Activated B cell treated with CpG ODN at 0.5 μM for 24 hours (primary cell): ENCODE data around the gene UQCRHL. TPM values are rescaled to one million over a fixed set of nuclear protein-coding genes. Genes with fewer than 3 reads are reported as not detected.

Experiments used
- ATAC-seq: fragments of 200-7000 bp; cut with Tn5 transposase; one replicate; pipeline ENCODE4 v1.10.0; 2021; ENCODE audit warnings: low read depth, mild to moderate bottlenecking, moderate library complexity
- CTCF ChIA-PET: fragments of 350-600 bp; sonication (Branson Sonifier 250); formaldehyde crosslinking; loops from one replicate; lab custom pipeline; 2021; ENCODE audit warnings: antibody characterized with exemption; lab: Charles Lee
- POLR2A ChIA-PET: fragments of 350-600 bp; sonication (Branson Sonifier 250); formaldehyde crosslinking; loops from one replicate; lab custom pipeline; 2021; ENCODE audit warnings: antibody characterized with exemption; lab: Charles Lee
- DNase-seq: peaks from one replicate; pipeline ENCODE4 v3.0.0; 2022
- H3K27ac Mint-ChIP-seq: one replicate; pipeline ENCODE4 v1.8.0; 2020; ENCODE audit warnings: mixed read lengths
- H3K27me3 Mint-ChIP-seq: one replicate; pipeline ENCODE4 v1.8.0; 2021; ENCODE audit warnings: mixed read lengths
- H3K36me3 Mint-ChIP-seq: one replicate; pipeline ENCODE4 v1.8.0; 2021; ENCODE audit warnings: low read depth, mixed read lengths
- H3K4me1 Mint-ChIP-seq: one replicate; pipeline ENCODE4 v1.8.0; 2021; ENCODE audit warnings: mixed read lengths
- H3K4me3 Mint-ChIP-seq: one replicate; pipeline ENCODE4 v1.8.0; 2020; ENCODE audit warnings: mild to moderate bottlenecking, mixed read lengths
- H3K9me3 Mint-ChIP-seq: one replicate; pipeline ENCODE4 v1.8.0; 2020; ENCODE audit warnings: mixed read lengths
- CTCF ChIP-seq: fragments of 200-600 bp; IDR thresholded peaks from one replicate; pipeline ENCODE4 v1.8.0; 2022; ENCODE audit warnings: antibody characterized with exemption, mild to moderate bottlenecking
- intact Hi-C: fragments of 100-400 bp; cut with micrococcal nuclease; formaldehyde crosslinking; loops from one replicate; pipeline ENCODE4 v1.15.1; 2024
- total RNA-seq: library from RNA; stranded (reverse); gene quantifications from 2 replicates; pipeline ENCODE4 v1.2.3, GENCODE V29; 2022

The UQCRHL gene
- total RNA-seq, 1 donor from 2014 or later: 1.9 TPM

GRCh38 chr1:15771836-15772515 is 35.5 kb downstream of the UQCRHL start:
- H3K27ac Mint-ChIP-seq: no peak overlapping the region
- no peak for TF ChIP-seq CTCF
- ChIA-PET CTCF (interaction anchor here (0.9 kb wide), 1 partner anchor 20 kb away, joined by 3 read pairs; no protein-coding TSS in a partner anchor), POLR2A (no interaction called here)
- no peaks in the 10 kb centered on the region for H3K9me3 Mint-ChIP-seq
- H3K4me1 Mint-ChIP-seq: no peaks in the 10 kb centered on the region
- intact Hi-C loops: no loop called here
- H3K4me3 Mint-ChIP-seq: no peak overlapping the region
- ATAC-seq (no peak), DNase-seq (no peak)
- no peaks in the 10 kb centered on the region for H3K36me3 Mint-ChIP-seq
- H3K27me3 Mint-ChIP-seq: peaks cover 22% of the 10 kb centered on the region

GRCh38 chr1:15770313-15770962 is 37.0 kb downstream of the UQCRHL start:
- no peak for ATAC-seq
- H3K27ac Mint-ChIP-seq: no peak overlapping the region
- peaks cover 22% of the 10 kb centered on the region for H3K27me3 Mint-ChIP-seq
- DNase-seq: no peak
- no peak overlapping the region for H3K4me3 Mint-ChIP-seq
- no peak for TF ChIP-seq CTCF
- H3K36me3 Mint-ChIP-seq: no peaks in the 10 kb centered on the region
- H3K4me1 Mint-ChIP-seq: no peaks in the 10 kb centered on the region
- POLR2A ChIA-PET: no interaction called here
- intact Hi-C loops: no loop called here
- H3K9me3 Mint-ChIP-seq: no peaks in the 10 kb centered on the region
- CTCF ChIA-PET: no interaction called here

GRCh38 chr1:15768388-15768787 is 39.1 kb downstream of the UQCRHL start:
- H3K27ac Mint-ChIP-seq: no peak overlapping the region
- no peaks in the 10 kb centered on the region for H3K4me1 Mint-ChIP-seq
- CTCF ChIA-PET: no interaction called here
- TF ChIP-seq CTCF: no peak
- H3K4me3 Mint-ChIP-seq: no peak overlapping the region
- POLR2A ChIA-PET: no interaction called here
- H3K9me3 Mint-ChIP-seq: no peaks in the 10 kb centered on the region
- intact Hi-C loops: no loop called here
- no peak for ATAC-seq
- no peak for DNase-seq
- H3K27me3 Mint-ChIP-seq: peaks cover 25% of the 10 kb centered on the region
- H3K36me3 Mint-ChIP-seq: no peaks in the 10 kb centered on the region

GRCh38 chr1:15767941-15768340 is 39.5 kb downstream of the UQCRHL start:
- ChIA-PET CTCF (no interaction called here), POLR2A (no interaction called here)
- Mint-ChIP-seq H3K9me3 (no peaks in the 10 kb centered on the region), H3K27ac (no peak overlapping the region), H3K27me3 (peaks cover 25% of the 10 kb centered on the region), H3K36me3 (no peaks in the 10 kb centered on the region), H3K4me3 (no peak overlapping the region), H3K4me1 (no peaks in the 10 kb centered on the region)
- ATAC-seq (no peak), DNase-seq (no peak)
- intact Hi-C loops: no loop called here
- no peak for TF ChIP-seq CTCF

GRCh38 chr1:15765495-15766194 is 41.8 kb downstream of the UQCRHL start:
- ATAC-seq (no peak), DNase-seq (no peak)
- TF ChIP-seq CTCF: no peak
- no peaks in the 10 kb centered on the region for H3K4me1 Mint-ChIP-seq
- ChIA-PET POLR2A (interaction anchor here (0.6 kb wide), 1 partner anchor 36 kb away, joined by 5 read pairs; no protein-coding TSS in a partner anchor), CTCF (interaction anchor here (1.0 kb wide), 1 partner anchor 26 kb away, joined by 4 read pairs; no protein-coding TSS in a partner anchor)
- H3K9me3 Mint-ChIP-seq: no peaks in the 10 kb centered on the region
- intact Hi-C loops: no loop called here
- H3K4me3 Mint-ChIP-seq: no peak overlapping the region
- H3K27me3 Mint-ChIP-seq: peaks cover 26% of the 10 kb centered on the region
- no peak overlapping the region for H3K27ac Mint-ChIP-seq
- H3K36me3 Mint-ChIP-seq: no peaks in the 10 kb centered on the region
